SK-N-SH treated with all-trans-retinoic acid at 6 μM for 48 hours (cell line): Measurements from ENCODE around the gene CNTROB.

Experiments used
- ATAC-seq: fragments of 200-7000 bp; cut with Tn5 transposase; 3 replicates; pipeline ENCODE4 v1.9.1; 2020; ENCODE audit warnings: mild to moderate bottlenecking, moderate library complexity
- CSDC2 ChIP-seq: fragments of 250-450 bp; sonication (Bioruptor Pico); IDR thresholded peaks from 2 replicates; pipeline ENCODE4 v1.5.0; 2020; ENCODE audit warnings: mild to moderate bottlenecking, moderate library complexity
- ISL1 ChIP-seq: fragments of 250-450 bp; sonication (Bioruptor Pico); IDR thresholded peaks from 2 replicates; pipeline ENCODE4 v2.1.2; 2022; ENCODE audit warnings: mild to moderate bottlenecking, moderate library complexity
- OSR1 ChIP-seq: fragments of 250-450 bp; sonication (Bioruptor Pico); IDR thresholded peaks from 2 replicates; pipeline ENCODE4 v1.8.0; 2022; ENCODE audit warnings: moderate library complexity, mild to moderate bottlenecking, inconsistent platforms
- PATZ1 ChIP-seq: fragments of 250-450 bp; sonication (Bioruptor Pico); IDR thresholded peaks from 2 replicates; pipeline ENCODE4 v1.8.0; 2020; ENCODE audit warnings: mild to moderate bottlenecking, moderate library complexity, borderline replicate concordance
- PPARA ChIP-seq: fragments of 250-450 bp; sonication (Bioruptor Pico); IDR thresholded peaks from 2 replicates; pipeline ENCODE4 v1.5.0; 2020; ENCODE audit warnings: mild to moderate bottlenecking, borderline replicate concordance
- TCF4 ChIP-seq: fragments of 250-450 bp; sonication (Bioruptor Pico); IDR thresholded peaks from 2 replicates; pipeline ENCODE4 v1.8.0; 2021; ENCODE audit warnings: mild to moderate bottlenecking, moderate library complexity, borderline replicate concordance
- TOX ChIP-seq: fragments of 250-450 bp; sonication (Bioruptor Pico); IDR thresholded peaks from 2 replicates; pipeline ENCODE4 v1.8.0; 2021; ENCODE audit warnings: mild to moderate bottlenecking, moderate library complexity, borderline replicate concordance
- ZC3H10 ChIP-seq: fragments of 250-450 bp; sonication (Bioruptor Pico); IDR thresholded peaks from 2 replicates; pipeline ENCODE4 v1.5.1; 2021; ENCODE audit warnings: mild to moderate bottlenecking, moderate library complexity
- ZFP3 ChIP-seq: fragments of 250-450 bp; sonication (Bioruptor Pico); IDR thresholded peaks from 2 replicates; pipeline ENCODE4 v1.5.0; 2020; ENCODE audit warnings: mild to moderate bottlenecking, moderate library complexity
- ZFP30 ChIP-seq: fragments of 450-650 bp; formaldehyde crosslinking; IDR thresholded peaks from 2 replicates; pipeline ENCODE4 v1.5.0; 2022; ENCODE audit warnings: mild to moderate bottlenecking, moderate library complexity
- ZNF565 ChIP-seq: fragments of 450-650 bp; formaldehyde crosslinking; conservative IDR thresholded peaks from 2 replicates; pipeline ENCODE4 v1.5.0; 2020; ENCODE audit warnings: low read depth, mild to moderate bottlenecking, moderate library complexity
- ZNF70 ChIP-seq: fragments of 450-650 bp; formaldehyde crosslinking; IDR thresholded peaks from 2 replicates; pipeline ENCODE4 v1.5.0; 2020; ENCODE audit warnings: mild to moderate bottlenecking, moderate library complexity
- ZNF8 ChIP-seq: fragments of 450-650 bp; formaldehyde crosslinking; IDR thresholded peaks from 2 replicates; pipeline ENCODE4 v1.5.0; 2020; ENCODE audit warnings: mild to moderate bottlenecking, moderate library complexity
- TF ChIP-seq, protein P1 (sequence below): fragments of 250-450 bp; sonication (Bioruptor Pico); IDR thresholded peaks from 2 replicates; pipeline ENCODE4 v1.5.0; 2020; ENCODE audit warnings: mild to moderate bottlenecking, moderate library complexity
- TF ChIP-seq, protein P2 (sequence below): fragments of 250-450 bp; sonication (Bioruptor Pico); IDR thresholded peaks from 2 replicates; pipeline ENCODE4 v1.5.1; 2021; ENCODE audit warnings: mild to moderate bottlenecking, moderate library complexity
- TF ChIP-seq, protein P3 (sequence below): fragments of 250-450 bp; sonication (Bioruptor Pico); IDR thresholded peaks from 2 replicates; pipeline ENCODE4 v1.5.1; 2020; ENCODE audit warnings: low read depth, mild to moderate bottlenecking, moderate library complexity
- TF ChIP-seq, protein P4 (sequence below): fragments of 250-450 bp; sonication (Bioruptor Pico); IDR thresholded peaks from 2 replicates; pipeline ENCODE4 v1.8.0; 2021; ENCODE audit warnings: low read depth, mild to moderate bottlenecking, moderate library complexity, borderline replicate concordance

CNTROB gene

GRCh38 chr17:7916385-7916682 is 15.7 kb upstream of the CNTROB start (continued):
- TF ChIP-seq, protein P1, sequence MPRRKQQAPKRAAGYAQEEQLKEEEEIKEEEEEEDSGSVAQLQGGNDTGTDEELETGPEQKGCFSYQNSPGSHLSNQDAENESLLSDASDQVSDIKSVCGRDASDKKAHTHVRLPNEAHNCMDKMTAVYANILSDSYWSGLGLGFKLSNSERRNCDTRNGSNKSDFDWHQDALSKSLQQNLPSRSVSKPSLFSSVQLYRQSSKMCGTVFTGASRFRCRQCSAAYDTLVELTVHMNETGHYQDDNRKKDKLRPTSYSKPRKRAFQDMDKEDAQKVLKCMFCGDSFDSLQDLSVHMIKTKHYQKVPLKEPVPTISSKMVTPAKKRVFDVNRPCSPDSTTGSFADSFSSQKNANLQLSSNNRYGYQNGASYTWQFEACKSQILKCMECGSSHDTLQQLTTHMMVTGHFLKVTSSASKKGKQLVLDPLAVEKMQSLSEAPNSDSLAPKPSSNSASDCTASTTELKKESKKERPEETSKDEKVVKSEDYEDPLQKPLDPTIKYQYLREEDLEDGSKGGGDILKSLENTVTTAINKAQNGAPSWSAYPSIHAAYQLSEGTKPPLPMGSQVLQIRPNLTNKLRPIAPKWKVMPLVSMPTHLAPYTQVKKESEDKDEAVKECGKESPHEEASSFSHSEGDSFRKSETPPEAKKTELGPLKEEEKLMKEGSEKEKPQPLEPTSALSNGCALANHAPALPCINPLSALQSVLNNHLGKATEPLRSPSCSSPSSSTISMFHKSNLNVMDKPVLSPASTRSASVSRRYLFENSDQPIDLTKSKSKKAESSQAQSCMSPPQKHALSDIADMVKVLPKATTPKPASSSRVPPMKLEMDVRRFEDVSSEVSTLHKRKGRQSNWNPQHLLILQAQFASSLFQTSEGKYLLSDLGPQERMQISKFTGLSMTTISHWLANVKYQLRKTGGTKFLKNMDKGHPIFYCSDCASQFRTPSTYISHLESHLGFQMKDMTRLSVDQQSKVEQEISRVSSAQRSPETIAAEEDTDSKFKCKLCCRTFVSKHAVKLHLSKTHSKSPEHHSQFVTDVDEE (CRISPR knock-in tag) = no peak
- no peak for TF ChIP-seq ZNF70 (CRISPR knock-in tag)
- no peak for TF ChIP-seq PATZ1 (CRISPR knock-in tag)

- no peak for ATAC-seq
Observed at GRCh38 chr17:7916808-7917207, 15.2 kb upstream of the CNTROB start.

GRCh38 chr17:7922269-7922844 is 9.6 kb upstream of the CNTROB start:
- ATAC-seq = no peak
- TF ChIP-seq, protein P1 (CRISPR knock-in tag) = no peak
- TF ChIP-seq ZNF565 (CRISPR knock-in tag) (no peak), ZNF8 (CRISPR knock-in tag) (no peak), ISL1 (CRISPR knock-in tag) (no peak)
- TF ChIP-seq, protein P2, sequence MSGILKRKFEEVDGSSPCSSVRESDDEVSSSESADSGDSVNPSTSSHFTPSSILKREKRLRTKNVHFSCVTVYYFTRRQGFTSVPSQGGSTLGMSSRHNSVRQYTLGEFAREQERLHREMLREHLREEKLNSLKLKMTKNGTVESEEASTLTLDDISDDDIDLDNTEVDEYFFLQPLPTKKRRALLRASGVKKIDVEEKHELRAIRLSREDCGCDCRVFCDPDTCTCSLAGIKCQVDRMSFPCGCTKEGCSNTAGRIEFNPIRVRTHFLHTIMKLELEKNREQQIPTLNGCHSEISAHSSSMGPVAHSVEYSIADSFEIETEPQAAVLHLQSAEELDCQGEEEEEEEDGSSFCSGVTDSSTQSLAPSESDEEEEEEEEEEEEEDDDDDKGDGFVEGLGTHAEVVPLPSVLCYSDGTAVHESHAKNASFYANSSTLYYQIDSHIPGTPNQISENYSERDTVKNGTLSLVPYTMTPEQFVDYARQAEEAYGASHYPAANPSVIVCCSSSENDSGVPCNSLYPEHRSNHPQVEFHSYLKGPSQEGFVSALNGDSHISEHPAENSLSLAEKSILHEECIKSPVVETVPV = no peak
- TF ChIP-seq, protein P3, sequence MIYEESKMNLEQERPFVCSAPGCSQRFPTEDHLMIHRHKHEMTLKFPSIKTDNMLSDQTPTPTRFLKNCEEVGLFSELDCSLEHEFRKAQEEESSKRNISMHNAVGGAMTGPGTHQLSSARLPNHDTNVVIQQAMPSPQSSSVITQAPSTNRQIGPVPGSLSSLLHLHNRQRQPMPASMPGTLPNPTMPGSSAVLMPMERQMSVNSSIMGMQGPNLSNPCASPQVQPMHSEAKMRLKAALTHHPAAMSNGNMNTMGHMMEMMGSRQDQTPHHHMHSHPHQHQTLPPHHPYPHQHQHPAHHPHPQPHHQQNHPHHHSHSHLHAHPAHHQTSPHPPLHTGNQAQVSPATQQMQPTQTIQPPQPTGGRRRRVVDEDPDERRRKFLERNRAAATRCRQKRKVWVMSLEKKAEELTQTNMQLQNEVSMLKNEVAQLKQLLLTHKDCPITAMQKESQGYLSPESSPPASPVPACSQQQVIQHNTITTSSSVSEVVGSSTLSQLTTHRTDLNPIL (CRISPR knock-in tag) = no peak

More at GRCh38 chr17:7916808-7917207, 15.2 kb upstream of the CNTROB start:
- TF ChIP-seq ZNF70 (CRISPR knock-in tag) (no peak), ZFP3 (CRISPR knock-in tag) (no peak), TOX (no peak), PPARA (CRISPR knock-in tag) (no peak), ZC3H10 (CRISPR knock-in tag) (no peak), ZFP30 (no peak), CSDC2 (CRISPR knock-in tag) (no peak), OSR1 (CRISPR knock-in tag) (no peak), TCF4 (CRISPR knock-in tag) (no peak), ZNF8 (CRISPR knock-in tag) (no peak)
- TF ChIP-seq, protein P2 = no peak
- TF ChIP-seq, protein P4, sequence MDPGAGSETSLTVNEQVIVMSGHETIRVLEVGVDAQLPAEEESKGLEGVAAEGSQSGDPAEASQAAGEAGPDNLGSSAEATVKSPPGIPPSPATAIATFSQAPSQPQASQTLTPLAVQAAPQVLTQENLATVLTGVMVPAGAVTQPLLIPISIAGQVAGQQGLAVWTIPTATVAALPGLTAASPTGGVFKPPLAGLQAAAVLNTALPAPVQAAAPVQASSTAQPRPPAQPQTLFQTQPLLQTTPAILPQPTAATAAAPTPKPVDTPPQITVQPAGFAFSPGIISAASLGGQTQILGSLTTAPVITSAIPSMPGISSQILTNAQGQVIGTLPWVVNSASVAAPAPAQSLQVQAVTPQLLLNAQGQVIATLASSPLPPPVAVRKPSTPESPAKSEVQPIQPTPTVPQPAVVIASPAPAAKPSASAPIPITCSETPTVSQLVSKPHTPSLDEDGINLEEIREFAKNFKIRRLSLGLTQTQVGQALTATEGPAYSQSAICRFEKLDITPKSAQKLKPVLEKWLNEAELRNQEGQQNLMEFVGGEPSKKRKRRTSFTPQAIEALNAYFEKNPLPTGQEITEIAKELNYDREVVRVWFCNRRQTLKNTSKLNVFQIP (CRISPR knock-in tag) = no peak
- TF ChIP-seq, protein P1 (CRISPR knock-in tag) = no peak
- TF ChIP-seq, protein P3 (CRISPR knock-in tag) = no peak
